ENCODE results near the gene USP24. TPM values are rescaled to one million over a fixed set of nuclear protein-coding genes. Genes with fewer than 3 reads are reported as not detected.

USP24 gene
- total RNA-seq, 1 experiment from 2014 or later, result 23.7 TPM

- DNase-seq (ENCODE audit: low read depth), result no peak
These were observed 159.1 kb downstream of the USP24 start for GRCh38 chr1:55055951-55056631.

GRCh38 chr1:55055084-55055882 is 159.9 kb downstream of the USP24 start:
- no peak for DNase-seq (ENCODE audit: low read depth)

DNA sequence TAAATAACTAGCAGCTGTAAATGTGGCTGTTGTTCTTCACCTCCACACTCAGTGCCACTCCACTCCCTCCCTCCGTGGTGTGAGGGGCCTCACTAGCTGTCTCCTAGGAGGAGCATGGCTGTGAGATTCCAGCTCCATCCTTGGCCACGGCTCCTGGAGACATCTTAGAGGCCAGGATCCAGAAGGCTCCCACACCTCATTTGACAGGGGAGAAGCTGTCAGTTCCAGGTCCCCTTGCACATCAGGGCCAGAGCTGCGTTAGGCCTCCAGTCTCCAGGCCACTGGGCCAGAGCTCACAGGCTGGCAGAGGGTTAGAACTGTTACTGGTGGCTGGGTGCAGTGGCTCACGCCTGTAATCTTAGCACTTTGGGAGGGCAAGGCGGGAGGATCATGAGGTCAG is 160.8 kb downstream of the USP24 start:
- no peak for DNase-seq (ENCODE audit: low read depth)

DNA sequence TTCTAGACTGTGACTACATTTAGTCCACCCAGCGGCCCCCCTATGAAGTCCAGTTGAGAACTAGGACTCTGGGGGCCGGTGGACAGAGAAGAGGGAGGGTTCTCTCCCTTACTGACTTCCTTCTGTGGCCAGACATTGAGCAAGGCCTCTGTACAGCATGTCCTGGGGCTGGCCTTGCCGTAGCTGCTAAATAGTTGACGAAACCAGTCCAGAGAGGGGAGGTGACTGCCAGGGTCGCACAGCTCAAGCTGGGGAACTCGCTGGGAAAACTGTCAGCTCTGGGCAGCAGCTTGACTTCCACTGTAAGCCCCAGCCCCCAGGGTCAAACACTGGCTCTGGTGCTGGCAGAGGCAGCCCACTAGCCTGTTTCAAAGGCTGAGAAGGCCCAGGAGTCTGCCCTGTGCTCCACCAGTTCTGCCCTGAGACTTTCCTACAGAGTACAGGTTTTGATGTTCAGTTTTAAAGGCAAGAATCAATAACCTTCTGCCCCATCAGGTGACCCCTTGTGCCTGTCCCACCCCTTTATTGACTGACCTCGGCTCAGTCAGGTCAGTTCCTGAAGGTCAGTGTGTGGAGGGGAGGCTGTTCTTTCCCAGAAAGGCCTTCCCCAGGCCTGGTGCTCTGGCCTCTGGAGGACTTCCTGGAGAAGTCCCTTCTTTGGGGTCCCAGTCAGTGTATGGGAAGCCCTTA is 161.8 kb downstream of the USP24 start:
- DNase-seq (ENCODE audit: low read depth), result no peak

DNA sequence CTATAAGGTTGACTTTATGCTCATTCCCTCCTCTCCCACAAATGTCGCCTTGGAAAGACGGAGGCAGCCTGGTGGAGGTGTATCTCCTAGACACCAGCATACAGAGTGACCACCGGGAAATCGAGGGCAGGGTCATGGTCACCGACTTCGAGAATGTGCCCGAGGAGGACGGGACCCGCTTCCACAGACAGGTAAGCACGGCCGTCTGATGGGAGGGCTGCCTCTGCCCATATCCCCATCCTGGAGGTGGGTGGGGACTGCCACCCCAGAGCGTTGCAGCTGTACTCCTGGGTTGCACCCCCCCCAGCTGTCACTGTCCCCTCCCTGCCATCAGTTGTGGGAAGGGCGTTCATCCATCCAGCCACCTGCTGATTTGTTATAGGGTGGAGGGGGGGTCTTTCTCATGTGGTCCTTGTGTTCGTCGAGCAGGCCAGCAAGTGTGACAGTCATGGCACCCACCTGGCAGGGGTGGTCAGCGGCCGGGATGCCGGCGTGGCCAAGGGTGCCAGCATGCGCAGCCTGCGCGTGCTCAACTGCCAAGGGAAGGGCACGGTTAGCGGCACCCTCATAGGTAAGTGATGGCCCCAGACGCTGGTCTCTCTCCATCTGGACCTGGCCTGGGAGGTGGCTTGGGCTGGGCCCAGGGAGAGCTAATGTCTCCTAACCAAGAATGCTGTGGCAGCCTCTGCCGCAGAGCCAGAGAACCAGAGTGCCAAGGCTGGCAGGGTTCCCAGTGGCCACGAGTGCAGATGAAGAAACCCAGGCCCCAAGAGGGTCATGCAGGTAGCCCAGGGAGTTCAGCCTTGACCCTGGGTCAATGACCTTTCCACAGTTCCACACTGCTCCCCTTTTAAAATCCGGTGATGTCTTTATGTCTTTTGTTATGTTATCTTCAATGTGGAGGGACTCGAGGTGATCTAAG is 162.7 kb downstream of the USP24 start:
- no peak for DNase-seq (ENCODE audit: low read depth)

DNA sequence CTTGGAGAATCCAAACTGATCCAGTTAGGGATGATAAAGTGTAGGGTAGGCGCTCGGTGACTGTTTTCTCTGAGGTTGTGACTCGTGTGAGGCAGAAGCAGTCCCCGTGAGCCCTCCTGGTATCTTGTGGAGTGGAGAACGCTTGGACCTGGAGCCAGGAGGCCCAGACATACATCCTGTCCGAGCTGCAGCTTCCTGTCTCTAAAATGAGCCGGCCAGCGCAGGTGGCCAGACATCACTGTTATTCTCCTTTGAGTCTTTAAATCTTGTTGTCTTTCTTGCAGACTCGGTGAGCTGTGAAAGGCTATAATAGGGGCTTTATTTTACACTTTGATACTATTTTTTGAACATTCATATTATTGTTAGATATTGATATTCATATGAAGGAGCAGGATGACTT is 163.5 kb downstream of the USP24 start:
- DNase-seq (ENCODE audit: low read depth), result no peak

- no peak for DNase-seq (ENCODE audit: low read depth)
These were observed 164.0 kb downstream of the USP24 start for GRCh38 chr1:55051169-55051568.

DNA sequence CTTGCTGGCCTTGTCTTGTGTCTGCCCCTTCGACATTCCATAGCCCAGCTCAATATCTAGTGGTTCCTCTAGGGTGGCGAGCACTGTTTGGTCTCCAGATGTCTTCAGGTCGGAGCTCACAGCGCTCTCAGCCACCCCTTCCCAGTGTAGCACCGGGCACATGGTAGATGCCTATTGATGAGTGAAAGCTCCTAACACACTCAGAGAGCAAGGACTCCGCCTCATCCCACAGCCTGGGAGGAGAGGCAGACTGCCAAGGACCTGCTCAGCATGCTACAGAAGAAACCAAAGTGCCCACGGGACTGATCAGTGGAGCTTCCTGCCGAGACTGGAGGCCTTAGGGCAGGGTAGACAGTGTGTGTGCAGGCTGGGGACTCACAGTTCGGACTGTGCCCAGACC is 164.9 kb downstream of the USP24 start:
- DNase-seq (ENCODE audit: low read depth), result no peak

DNA sequence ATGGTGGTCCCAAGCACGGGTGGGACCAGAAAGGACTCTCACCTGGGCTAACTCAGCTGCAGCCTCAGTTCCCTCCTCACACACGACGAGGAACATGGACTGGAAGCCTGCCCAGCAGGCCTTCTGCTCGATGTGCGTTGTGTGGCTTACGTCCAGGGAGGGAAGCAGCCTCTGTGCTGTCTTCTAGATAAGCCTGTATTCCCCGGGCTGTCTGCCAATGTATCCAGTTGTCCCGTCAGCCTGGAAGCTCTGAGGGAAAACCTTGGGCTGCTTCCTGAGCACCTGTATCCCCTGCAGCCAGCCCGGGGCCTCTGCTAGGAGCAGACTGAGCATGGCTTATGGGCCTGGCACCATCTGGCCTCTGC is 165.3 kb downstream of the USP24 start:
- DNase-seq (ENCODE audit: low read depth), result no peak

GRCh38 chr1:55049271-55049913 is 165.8 kb downstream of the USP24 start:
- DNase-seq (ENCODE audit: low read depth), result no peak

DNA sequence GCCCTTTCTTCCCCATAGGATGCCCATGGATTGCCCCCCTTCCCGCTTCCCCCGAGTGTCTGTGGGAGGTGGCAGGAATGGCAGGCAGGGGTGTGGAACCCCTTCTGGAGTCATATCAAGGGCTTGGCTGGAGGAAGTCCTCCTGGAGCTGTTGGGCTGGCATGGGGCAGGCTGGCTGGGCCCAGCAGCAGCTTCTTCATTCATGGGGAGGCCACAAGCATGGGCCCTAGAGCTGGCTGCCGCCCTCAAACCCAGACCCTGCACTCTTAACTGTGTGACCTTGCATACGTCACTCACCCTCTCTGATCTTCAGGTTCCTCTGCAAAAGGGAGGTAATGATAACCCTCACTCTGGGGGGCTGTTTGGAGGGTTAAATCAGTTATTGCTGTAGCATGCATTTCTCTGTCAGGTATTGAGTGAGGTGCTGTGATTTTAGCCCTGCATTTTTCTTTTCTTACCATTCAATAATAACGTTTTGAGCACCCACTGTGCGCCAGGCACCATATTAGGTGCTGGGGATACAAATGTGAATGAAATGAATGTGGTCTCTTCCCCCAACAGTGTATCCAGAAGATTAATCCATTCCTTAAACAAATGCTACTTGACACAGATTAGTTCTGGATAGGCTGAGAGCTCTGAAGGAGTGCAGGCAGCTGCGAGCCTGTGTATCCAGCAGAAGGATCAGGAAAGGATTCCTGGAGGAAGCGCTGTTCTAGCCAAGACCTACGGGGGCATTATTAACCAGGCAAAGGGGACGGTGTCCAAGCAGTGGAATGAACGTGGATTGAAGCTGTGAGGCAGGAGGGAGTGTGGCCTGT is 166.5 kb downstream of the USP24 start:
- no peak for DNase-seq (ENCODE audit: low read depth)

- no peak for DNase-seq (ENCODE audit: low read depth)
These were observed 167.6 kb downstream of the USP24 start for GRCh38 chr1:55047611-55048010.

GRCh38 chr1:55046871-55047270 is 168.3 kb downstream of the USP24 start:
- DNase-seq (ENCODE audit: low read depth), result no peak

GRCh38 chr1:55045430-55045829 is 169.7 kb downstream of the USP24 start:
- no peak for DNase-seq (ENCODE audit: low read depth)

- no peak for DNase-seq (ENCODE audit: low read depth)
These were observed 170.4 kb downstream of the USP24 start for GRCh38 chr1:55044617-55045397.

- no peak for DNase-seq (ENCODE audit: low read depth)
These were observed 171.4 kb downstream of the USP24 start for GRCh38 chr1:55043726-55044125.

GRCh38 chr1:55043011-55043410 is 172.2 kb downstream of the USP24 start:
- DNase-seq (ENCODE audit: low read depth), result no peak

- DNase-seq (ENCODE audit: low read depth), result no peak
These were observed 173.6 kb downstream of the USP24 start for GRCh38 chr1:55041613-55042012.

GRCh38 chr1:55040933-55041494 is 174.2 kb downstream of the USP24 start:
- no peak for DNase-seq (ENCODE audit: low read depth)
